NK-92 treated with Interleukin-12 subunit alpha and Interleukin-12 subunit beta, amount 100 ng/mL, for 24 hours (cell line): ENCODE results near the gene ZCCHC7.
"Not testable (repeated sequence)": the region's sequence is repeated elsewhere in the genome, so short reads cannot be mapped to it uniquely, and the experiment has no call there.

Experiments
- DNase-seq: peaks from one replicate; lab custom pipeline; 2025; lab: John Stamatoyannopoulos, UW

Gene ZCCHC7

DNA sequence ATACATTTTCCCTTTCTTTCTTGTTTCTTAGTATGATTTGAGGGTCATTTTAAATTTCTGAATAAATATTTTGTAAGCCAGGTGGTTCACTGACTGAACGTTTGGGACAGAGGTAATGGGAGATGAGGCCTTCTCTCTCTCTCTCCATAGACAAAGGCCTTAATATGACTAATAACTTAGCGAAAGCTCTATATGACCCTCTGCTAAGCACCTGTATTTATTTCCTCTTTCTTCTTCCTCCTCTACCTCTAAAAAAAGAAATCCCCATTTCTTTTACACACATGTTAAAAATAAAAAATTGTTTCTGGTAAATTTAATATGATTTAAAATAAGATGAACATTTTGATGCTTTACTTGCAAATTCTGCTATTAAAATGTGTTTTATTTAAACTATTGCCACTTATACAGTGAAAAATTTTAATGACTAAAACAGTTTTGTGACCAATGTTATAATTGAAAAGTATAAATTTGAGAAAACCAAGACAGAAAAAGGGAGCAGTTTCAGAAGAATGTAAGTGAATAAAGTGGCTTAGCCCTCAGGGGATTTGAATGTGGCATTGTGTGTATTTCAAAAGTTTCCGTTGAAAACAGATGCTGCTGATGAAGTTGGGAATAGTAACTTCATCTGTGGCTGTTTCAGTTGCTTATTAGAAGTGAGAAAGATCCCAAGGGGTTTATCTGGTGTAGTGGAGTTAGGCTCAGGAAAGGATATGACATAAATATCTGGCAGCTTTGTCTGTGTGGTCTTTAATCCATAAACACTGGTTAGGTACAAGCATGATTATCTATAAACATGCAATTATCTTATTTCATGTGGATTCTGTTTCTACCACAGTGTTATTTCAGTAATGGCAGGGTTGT is 173.5 kb downstream of the ZCCHC7 start:
- no peak for DNase-seq

DNA sequence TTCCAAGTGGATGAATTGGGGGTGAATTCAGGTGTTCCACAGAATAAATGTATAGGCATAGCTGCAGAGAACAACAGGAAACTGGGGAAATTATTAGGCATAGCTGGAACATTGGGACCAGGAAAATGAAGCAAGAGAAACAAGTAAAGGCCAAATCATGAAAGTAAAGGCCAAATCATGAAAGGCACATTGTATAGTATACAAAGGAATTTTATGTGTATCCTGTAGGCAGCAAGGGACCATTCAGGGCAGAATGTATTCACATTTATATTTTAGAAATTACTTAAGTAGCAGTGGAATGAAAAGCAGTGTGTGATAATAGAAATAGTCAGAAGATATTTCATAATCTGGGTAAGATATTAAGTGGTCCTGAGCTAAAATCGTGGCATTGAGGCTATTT is 174.8 kb downstream of the ZCCHC7 start:
- DNase-seq = no peak

DNA sequence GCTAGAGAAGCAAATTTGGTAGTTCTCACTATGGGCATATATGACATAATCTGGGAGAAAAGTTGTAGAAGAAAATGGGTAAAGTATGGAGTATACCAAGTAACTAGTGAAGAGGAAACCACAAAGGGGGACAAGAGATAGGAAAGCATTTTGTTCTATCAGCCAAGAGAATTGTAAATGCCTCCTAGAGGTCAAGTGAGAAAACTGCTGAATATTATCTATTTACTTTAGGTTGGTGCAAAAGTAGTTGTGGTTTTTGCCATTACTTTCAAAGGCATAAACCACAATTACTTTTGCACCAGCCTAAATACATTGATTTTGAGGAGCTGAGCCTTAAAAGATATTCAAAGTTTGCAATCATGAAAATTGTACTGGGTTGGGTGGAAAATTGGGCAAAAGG is 175.4 kb downstream of the ZCCHC7 start:
- no peak for DNase-seq

DNA sequence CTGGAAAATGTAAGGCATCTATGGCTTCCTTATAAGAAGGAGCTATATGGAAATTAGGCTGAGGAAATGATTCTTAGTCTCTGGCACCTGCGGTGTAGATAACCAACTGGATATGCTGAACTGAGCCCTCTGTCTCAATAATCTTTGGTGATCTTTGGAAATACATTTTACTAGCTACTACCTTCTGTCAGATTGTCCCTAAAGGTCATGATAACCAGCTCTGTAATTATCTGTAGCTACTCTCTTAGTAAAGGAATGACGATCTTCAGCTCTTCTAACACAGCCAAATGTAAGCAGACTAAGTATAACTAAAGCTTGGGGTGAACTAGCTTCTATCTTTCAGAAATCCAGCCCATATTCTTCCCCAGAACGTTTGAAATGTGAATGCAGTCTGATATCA is 177.2 kb downstream of the ZCCHC7 start:
- no peak for DNase-seq

DNA sequence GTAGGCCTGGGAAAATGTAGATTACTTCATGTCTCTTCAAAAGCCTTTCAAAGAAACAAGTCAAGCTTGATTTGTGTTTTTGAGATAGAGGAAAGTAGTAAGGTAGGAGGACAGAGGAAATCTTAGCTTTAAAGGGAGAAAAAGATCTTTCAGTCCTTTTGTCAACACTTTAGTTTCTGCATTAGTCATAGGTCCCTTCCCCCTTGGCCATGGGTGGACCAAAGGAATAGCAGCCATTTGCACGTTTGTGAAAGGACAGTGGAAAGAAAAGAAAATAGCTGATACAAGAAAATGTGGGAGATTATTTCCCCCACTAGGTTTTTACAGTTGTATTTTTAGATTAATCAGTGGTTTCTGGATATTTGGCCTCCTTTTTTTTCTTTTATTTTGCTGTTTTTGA is 180.2 kb downstream of the ZCCHC7 start:
- DNase-seq = no peak

DNA sequence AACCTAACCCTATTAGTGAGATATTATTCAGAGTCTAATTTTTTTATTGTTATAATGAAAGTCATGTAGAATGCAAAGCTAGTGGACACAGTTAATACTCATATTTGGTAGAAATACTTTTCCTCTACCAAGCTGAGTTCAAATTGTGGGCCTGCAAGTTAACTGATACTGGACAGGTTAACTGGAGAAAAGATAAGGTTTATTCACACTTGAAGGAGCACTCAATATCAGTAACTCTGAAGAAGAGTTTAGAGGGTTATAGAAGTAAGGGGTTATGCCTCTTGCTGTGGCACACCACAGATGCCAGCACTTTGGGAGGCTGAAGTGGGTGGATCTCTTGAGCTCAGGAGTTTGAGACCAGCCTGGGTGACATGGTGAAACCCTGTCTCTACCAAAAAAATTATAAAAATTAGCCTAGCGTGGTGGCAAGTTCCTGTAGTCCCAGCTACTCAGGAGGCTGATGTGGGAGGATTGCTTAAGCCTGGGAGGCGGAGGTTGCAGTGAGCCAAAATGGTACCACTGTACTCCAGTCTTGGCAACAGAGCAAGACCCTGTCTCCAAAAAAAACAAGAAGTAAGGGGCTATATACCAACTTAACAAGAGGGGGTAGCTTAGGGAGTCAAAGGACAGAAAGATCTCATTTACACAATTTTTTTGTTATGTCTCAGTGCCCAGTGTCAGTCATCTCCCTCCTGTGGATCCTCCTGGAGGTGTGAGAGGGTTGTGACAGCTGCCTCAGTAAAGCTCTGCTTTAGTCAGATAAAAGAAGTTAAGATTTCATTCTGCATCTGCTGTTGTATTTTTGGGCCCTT is 180.9 kb downstream of the ZCCHC7 start:
- no peak for DNase-seq

DNA sequence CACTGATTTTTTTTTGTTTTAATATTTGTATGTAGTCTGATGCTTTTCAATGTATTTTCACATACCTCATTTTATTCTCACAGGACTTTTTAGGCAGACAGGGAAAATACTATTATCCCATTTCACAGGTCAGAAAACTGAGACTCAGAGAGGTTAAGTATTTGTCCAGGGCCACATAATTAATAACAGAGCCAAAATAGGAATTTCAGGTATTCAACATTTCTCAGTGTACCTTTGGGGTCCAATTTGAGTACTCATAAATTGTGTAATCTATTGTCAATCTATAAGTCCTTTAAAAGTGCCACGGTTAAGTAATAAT is 181.4 kb downstream of the ZCCHC7 start:
- no peak for DNase-seq

DNA sequence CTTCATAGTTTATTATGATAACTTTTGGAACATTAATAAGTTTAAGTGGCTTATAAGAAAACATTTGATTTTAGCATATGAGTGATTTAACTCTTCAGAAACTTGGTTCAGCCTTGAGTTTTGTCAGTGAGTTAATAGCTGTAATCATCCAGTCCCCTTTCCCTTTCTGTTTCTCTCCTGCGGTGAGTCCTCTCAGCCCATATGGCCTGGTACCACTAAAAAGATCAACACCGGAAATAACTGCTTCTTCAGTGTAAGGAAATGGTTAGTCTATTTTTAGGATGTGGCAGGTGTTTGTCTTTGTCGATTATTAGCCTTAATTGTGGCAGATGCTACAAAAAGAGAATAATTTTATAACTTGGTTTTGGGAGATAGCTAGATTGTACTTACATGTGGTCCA is 181.9 kb downstream of the ZCCHC7 start:
- no peak for DNase-seq

DNA sequence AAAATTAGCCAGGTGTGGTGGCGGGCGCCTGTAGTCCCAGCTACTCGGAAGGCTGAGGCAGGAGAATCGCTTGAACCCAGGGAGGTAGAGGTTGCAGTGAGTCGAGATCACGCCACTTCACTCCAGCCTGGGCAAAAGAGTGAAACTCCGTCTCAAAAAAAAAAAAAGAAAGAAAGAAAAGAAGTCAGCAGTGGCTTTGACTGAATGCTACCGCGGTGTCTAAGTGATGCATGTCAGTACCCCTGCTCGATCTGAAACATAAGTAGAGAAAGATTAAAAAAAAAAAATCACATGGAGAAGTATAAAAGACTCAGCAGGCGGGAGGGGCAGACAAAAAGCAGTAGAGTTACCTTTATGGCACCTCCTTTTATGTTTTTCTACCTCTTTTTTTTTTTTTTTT is 182.9 kb downstream of the ZCCHC7 start:
- DNase-seq = not testable (repeated sequence)

DNA sequence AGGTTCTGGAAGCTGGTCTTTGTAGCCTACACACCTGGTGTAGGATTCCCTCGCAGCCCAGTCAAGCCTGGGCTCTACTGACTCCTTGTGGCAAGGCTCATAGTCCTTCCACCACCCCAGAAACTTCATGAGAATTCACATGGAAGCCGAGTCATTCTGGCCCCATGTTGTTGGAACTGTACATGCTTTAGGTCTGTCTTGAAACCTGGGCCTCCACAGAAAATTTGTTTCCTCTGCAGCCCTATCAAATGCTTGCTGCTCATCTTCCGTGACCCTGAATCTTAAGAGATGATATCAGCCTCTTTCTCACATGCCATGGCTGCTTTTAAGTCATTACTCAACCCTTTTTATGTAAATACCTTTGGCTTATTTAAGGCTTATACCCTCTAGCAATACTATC is 188.8 kb downstream of the ZCCHC7 start:
- DNase-seq = no peak

DNA sequence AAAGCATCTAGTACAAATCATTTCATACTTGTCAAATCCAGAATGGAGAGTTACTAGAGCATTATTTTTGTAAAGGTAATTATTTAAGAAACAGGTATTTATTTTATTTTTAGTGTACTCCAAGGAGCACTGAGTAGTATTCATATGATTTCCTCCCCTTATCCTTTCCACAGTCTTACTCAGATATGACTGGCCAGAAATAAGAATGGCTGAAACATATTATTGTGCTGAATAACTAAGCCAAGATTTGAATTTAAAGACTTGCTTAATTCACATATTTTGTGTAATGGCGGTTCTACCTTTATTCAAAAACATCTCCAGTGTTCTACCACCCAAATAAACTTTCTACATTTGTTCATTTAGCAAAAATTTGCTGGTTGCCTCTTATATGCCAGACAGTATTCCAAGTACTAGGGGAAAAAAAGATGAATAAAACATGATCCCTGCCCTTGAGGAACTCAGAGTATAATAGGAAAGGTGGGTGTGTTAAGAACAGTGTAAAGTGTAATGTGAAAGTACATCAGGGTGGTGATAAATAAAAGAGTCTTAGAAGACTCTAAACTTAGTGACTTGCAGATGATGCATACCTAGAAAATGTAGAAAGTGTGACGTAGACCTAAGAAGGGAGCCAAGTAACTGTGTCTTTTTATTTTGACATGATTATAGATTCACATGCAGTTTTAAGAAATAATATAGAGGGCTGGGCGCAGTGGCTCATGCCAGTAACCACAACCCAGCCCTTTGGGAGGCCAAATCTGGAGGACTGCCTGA is 191.7 kb downstream of the ZCCHC7 start:
- DNase-seq = no peak

DNA sequence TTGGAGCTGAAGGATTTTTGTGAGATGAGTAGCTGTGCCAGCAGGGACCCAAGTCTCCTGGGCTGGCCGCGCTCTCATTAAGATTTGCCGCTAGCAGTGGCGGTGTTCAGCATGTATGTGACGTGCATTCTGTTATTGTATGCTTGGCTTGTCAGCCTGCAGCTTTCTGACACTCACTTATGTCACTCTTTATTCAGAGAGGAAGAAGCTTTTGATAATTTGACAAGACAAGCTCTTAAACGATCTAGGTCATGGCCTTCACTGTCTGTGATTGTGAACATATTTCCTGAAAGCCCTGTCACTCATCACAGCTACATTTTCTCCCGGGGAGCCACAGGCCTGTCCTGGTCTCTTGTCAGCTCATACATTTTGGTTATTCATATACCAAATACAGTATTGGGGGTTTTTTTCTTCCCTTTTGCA is 203.9 kb downstream of the ZCCHC7 start:
- DNase-seq = no peak

DNA sequence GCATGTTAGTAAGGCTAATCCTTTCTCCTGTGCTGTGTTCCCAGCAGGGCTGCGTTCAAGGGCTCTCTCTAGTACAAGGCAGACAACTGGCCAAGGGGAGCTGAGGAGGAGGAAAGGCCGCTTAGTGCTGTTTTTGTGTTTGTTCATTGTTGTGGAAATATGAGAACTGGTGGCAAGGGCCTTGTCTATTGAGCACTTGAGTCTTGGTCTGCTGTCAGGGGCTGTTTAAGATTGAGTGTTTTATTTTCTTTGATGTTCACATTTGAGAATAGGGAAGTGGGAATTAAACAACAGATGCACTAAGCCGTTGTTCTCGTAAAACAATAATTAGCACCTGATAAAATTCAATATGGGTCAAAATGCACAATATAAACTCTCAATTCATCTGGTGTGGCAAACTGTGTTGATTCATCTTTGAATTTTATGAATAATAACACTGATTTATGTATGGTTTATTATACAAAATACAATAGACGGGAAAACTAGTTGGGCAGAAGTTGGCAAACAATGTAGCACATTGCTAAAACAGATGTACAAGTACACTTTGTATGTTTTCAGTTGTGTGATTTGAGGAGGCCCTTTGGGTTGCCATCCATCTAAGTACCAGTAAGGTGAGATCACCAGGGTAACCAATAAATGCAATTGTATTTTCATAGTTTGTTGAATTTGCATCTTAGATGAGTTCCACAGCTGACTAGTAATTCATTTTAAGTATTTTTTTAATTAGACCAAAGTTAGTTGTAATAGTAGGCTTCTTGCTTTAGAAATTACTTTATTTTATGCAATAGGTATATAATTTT is 204.5 kb downstream of the ZCCHC7 start:
- DNase-seq = no peak

DNA sequence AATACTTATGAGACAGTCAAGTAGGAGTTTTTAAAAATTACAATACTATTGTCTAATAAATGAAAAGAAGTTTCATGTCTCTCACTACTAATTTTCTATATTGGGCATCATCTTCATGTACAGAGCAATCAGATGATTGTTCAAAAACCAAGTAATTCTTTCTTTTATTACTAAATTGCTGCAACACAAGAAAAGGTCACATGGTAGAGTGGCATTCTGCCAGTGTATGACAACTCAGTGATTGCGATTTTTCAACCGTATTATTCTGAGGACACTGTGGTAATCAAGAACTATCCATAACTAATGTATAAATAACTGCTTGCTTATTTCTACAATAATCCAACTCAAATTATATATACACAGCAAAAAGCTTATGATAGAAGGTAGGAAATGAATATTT is 205.4 kb downstream of the ZCCHC7 start:
- DNase-seq = no peak

DNA sequence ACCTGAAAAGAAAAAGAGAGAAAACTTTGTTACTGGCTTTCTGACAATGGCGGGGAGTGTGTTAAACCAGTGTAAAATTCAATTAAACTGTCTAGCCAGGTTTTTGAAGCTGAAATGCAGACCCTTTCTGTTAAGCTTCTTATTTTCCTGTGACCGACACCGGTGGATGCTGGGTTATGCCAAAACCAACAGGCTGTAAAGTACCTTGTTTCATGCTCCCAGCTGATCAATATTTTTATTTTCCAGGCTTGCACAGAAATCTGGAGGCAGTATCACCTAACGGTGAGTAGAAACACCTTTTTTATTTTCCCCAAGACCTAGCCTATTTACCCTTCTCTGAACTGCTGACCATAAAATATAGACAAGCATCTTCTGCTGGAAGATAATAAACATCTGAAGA is 207.2 kb downstream of the ZCCHC7 start:
- no peak for DNase-seq

DNA sequence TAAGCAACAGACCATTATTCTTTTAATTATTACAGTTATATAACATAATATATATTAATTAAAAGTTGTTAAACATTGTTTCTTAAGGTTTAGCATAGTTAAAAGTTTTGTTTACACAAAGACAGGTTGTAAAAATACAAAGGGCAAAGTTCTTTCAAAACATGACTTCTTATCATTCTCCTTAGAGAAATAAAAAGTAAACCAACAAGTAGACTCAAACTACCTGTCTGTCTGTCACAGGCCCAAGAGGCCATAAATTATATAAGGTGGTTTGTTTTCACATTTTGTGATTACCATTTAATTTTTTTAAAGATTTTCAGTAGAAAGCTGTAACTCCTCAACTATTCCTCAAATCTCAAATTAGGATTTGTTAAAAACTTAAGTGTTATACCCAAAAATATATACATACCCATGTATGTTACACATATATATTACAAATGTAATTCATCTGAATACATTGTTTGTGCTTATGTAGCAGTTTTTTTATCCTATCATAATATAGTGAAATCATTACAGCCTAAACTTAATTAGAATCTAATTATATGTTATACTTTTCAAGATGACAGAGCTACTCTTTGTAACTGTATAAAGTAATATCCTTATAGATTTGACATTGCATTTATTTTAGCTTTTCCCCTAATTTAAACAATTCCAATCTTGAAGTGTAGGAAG is 208.3 kb downstream of the ZCCHC7 start:
- no peak for DNase-seq

DNA sequence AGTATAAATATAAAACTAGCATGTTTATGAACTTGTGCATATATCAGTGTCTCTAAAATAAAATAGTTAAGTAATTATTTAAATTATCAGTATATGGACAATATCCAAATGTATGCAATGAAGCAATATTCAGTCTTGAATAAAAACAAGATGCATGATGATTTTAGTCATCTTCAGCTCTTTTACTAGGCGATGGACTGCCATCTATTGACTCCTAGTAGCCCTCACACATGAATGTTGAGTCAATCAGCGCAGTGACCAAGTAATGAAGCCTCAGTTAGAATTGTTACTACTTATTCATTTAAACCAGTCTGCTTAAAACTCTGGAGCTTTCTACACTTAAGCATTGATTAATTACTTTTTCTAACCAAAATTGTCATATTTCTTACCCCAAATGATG is 209.2 kb downstream of the ZCCHC7 start:
- no peak for DNase-seq

DNA sequence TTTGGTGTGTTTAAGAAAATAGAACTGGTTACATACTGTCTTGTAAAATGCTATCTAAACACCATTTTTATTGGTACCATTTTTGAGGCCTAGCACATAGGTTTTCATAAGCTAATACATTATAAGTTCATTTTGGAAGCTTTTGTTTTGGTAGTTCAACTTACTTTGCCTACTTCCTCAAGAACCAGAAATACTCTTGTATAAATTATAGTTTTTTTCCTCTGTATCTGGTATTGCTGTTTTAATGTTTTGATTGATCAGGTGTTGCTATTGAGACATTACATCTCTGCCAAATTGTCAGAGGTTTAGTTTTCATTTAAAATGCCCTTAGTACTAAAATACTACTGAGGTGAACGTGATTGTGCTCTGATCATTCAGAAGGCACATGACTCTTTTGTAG is 211.5 kb downstream of the ZCCHC7 start:
- no peak for DNase-seq

DNA sequence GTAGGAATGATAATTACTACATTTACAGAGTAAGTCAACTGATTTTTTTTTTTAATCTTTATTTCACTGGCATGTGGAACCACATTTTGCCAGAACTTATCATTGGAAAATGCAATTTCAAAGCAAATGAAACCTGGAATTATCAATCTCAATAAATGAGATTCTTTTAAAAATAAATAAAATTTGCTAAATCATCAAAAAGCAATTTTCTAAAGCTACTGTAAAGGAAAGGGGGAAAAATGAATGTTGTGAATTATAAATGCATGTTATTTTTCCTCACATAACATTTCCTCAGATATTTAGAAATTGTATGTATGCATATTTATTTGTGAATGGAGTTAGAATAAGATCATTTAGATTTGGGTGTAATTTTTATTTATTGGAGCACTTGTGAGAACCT is 212.2 kb downstream of the ZCCHC7 start:
- no peak for DNase-seq

DNA sequence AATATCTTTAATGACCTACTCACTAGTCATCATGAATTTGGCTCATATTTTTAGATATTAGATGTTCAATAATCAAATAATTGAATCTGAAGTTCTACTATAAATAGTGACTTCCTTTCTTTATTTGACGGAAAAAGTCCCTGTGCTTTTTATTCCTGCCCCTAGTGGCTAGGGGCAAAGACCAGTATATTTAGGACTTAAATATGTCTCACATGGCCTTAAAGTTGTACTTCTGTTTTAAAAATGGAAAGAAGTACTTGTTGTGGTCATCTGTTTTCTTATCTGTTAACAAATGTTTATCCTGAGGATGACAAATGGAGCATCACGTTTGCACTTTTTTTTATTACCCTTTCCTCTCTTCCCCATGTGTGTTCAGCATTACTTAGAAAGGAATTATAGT is 212.9 kb downstream of the ZCCHC7 start:
- no peak for DNase-seq

DNA sequence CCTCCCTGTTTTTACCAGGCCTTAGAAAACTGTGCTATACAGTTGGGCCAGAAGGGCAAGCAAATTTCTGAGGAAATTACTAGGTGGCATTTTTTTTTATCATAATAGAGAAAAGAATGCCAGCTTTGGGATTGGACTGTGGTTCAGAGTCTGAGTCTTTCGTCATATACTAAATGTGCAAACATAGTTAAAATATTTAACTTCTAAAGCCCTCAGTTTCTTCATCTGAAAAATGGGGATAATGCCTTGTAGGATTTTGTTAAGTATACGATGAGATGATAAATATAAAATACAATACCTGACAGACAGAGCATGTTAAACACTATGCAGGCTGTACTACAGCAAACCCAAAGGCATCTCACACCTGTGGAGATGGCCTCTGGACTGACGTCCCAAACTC is 214.9 kb downstream of the ZCCHC7 start:
- DNase-seq = no peak
